ENCODE results near the gene CDK18.

Gene CDK18

GRCh38 chr1:205575294-205575885 lies 70.9 kb downstream of the CDK18 start:
- DNase-seq: no peak

- no peak for DNase-seq
Measured at GRCh38 chr1:205576011-205576410, 71.5 kb downstream of the CDK18 start.

- no peak for DNase-seq
Measured at GRCh38 chr1:205576805-205577761, 72.6 kb downstream of the CDK18 start.

- no peak for DNase-seq
Measured at GRCh38 chr1:205577874-205578658, 73.6 kb downstream of the CDK18 start.

- DNase-seq: no peak
Measured at GRCh38 chr1:205578780-205579571, 74.5 kb downstream of the CDK18 start.

- no peak for DNase-seq
Measured at GRCh38 chr1:205579711-205580110, 75.2 kb downstream of the CDK18 start.

GRCh38 chr1:205580140-205580922 lies 75.9 kb downstream of the CDK18 start:
- DNase-seq: no peak

- DNase-seq: no peak
Measured at GRCh38 chr1:205580923-205581180, 76.4 kb downstream of the CDK18 start.

GRCh38 chr1:205581321-205581980 lies 77.0 kb downstream of the CDK18 start:
- no peak for DNase-seq

GRCh38 chr1:205582046-205582445 lies 77.6 kb downstream of the CDK18 start:
- no peak for DNase-seq
